HL-60 (cell line): Measurements from ENCODE around the gene KAZN.

Experiments
- DNase-seq, 2 experiments: peaks; one replicate each; pipeline ENCODE4 v3.0.0-alpha.2; 2010 to 2020; ENCODE audit warnings: low read depth in 1 of 2, low spot score in 1 of 2
- H3K27ac ChIP-seq: fragments of 250-450 bp; sonication (Bioruptor Pico); replicated peaks from 2 replicates; pipeline ENCODE4 v1.5.1; 2020; ENCODE audit warnings: mild to moderate bottlenecking, moderate library complexity
- H3K27me3 ChIP-seq: fragments of 250-450 bp; sonication (Bioruptor Pico); 2 replicates; pipeline ENCODE4 v1.5.1; 2021; ENCODE audit warnings: mild to moderate bottlenecking, moderate library complexity; ENCODE audit not compliant: insufficient read depth, poor library complexity, severe bottlenecking
- H3K4me3 ChIP-seq: replicated peaks from 2 replicates; pipeline ENCODE4 v1.5.1; 2011; ENCODE audit warnings: mild to moderate bottlenecking, control low read depth, low read length; ENCODE audit not compliant: insufficient read depth
- CTCF ChIP-seq: IDR thresholded peaks from one replicate; pipeline ENCODE4 v1.5.1; 2011; ENCODE audit warnings: low read length, control low read depth, inconsistent platforms; ENCODE audit not compliant: insufficient read depth
- GABPA ChIP-seq: IDR thresholded peaks from 2 replicates; pipeline ENCODE4 v1.6.1; 2012; ENCODE audit warnings: low read depth
- POLR2AphosphoS5 ChIP-seq: IDR thresholded peaks from 2 replicates; pipeline ENCODE4 v1.6.1; 2012; ENCODE audit warnings: low read depth
- REST ChIP-seq: IDR thresholded peaks from 2 replicates; pipeline ENCODE4 v1.6.1; 2012; ENCODE audit warnings: low read depth; ENCODE audit not compliant: insufficient replicate concordance
- SPI1 ChIP-seq: IDR thresholded peaks from 2 replicates; pipeline ENCODE4 v1.6.1; 2012; ENCODE audit warnings: low read depth, mild to moderate bottlenecking, borderline replicate concordance

KAZN gene

GRCh38 chr1:14934867-14935266 is 336.4 kb downstream of the KAZN start:
- TF ChIP-seq GABPA = no peak
- no peak for TF ChIP-seq REST
- TF ChIP-seq SPI1 = no peak
- TF ChIP-seq POLR2AphosphoS5 = no peak
- no peak for TF ChIP-seq CTCF
- no peaks in the 10 kb centered on the region for H3K27me3 ChIP-seq
- no peak overlapping the region for H3K27ac ChIP-seq
- DNase-seq = no peak
- H3K4me3 ChIP-seq = no peak overlapping the region

GRCh38 chr1:14936815-14937214 is 338.3 kb downstream of the KAZN start:
- DNase-seq = no peak
- Histone ChIP-seq H3K27ac (no peak overlapping the region), H3K4me3 (no peak overlapping the region), H3K27me3 (no peaks in the 10 kb centered on the region)
- TF ChIP-seq SPI1 = no peak
- no peak for TF ChIP-seq CTCF

GRCh38 chr1:14937288-14937949 is 338.9 kb downstream of the KAZN start:
- Histone ChIP-seq H3K27ac (no peak overlapping the region), H3K4me3 (no peak overlapping the region), H3K27me3 (no peaks in the 10 kb centered on the region)
- DNase-seq = no peak
- TF ChIP-seq POLR2AphosphoS5 (no peak), REST (no peak), CTCF (no peak), SPI1 (no peak), GABPA (no peak)
